HEK293 (cell line): Measurements from ENCODE around the gene SS18L1.
"Not testable (repeated sequence)": the region's sequence is repeated elsewhere in the genome, so short reads cannot be mapped to it uniquely, and the experiment has no call there.

ENCODE experiments used
- CTCF ChIA-PET: fragments of 350-600 bp; formaldehyde crosslinking; extraction: SDS; loops from one replicate; lab custom pipeline; 2021; ENCODE audit warnings: antibody characterized with exemption; lab: Yijun Ruan, JAX
- POLR2A ChIA-PET: fragments of 300-600 bp; formaldehyde crosslinking; extraction: SDS; loops from one replicate; lab custom pipeline; 2020; ENCODE audit warnings: antibody characterized with exemption, inconsistent platforms; lab: Yijun Ruan, JAX
- H3K27ac ChIP-seq: fragments of 200-500 bp; sonication (Bioruptor generic); 2 replicates; pipeline ENCODE4 v1.5.1; 2014; ENCODE audit warnings: low read depth, low read length, control low read depth, inconsistent platforms; ENCODE audit errors: extremely low read depth
- H3K36me3 ChIP-seq, 2 experiments: fragments of 200-500 bp in 1 of 2; sonication (Bioruptor generic) in 1 of 2; 1 replicate in 1 of 2; 2 replicates in 1 of 2; pipeline ENCODE4 v1.5.1; 2014 to 2017; ENCODE audit warnings: inconsistent platforms in 2 of 2, low read length in 2 of 2; ENCODE audit not compliant: control insufficient read depth in 2 of 2, insufficient read depth in 1 of 2
- H3K4me1 ChIP-seq: fragments of 200-500 bp; sonication (Bioruptor generic); 2 replicates; pipeline ENCODE4 v1.5.1; 2014; ENCODE audit warnings: mild to moderate bottlenecking, low read length, inconsistent platforms; ENCODE audit not compliant: control insufficient read depth, insufficient read depth
- H3K4me3 ChIP-seq: 2 replicates; pipeline ENCODE4 v1.5.1; 2011; ENCODE audit warnings: low read depth, mild to moderate bottlenecking, control low read depth, low read length, moderate library complexity
- H3K9me3 ChIP-seq: fragments of 200-500 bp; sonication (Bioruptor generic); 2 replicates; pipeline ENCODE4 v1.5.1; 2014; ENCODE audit warnings: low read depth, low read length, inconsistent platforms; ENCODE audit not compliant: control insufficient read depth, insufficient read depth
- IKZF3 ChIP-seq: fragments of 450-650 bp; IDR thresholded peaks from 2 replicates; pipeline ENCODE4 v1.5.0; 2018; ENCODE audit warnings: missing biosample characterization, mild to moderate bottlenecking, missing genetic modification characterization, moderate library complexity
- MYNN ChIP-seq: fragments of 450-650 bp; formaldehyde crosslinking; IDR thresholded peaks from 2 replicates; pipeline ENCODE4 v1.5.1; 2016; ENCODE audit warnings: missing biosample characterization, missing genetic modification characterization, borderline replicate concordance
- REPIN1 ChIP-seq: fragments of 450-650 bp; formaldehyde crosslinking; IDR thresholded peaks from 2 replicates; pipeline ENCODE4 v1.5.1; 2017; ENCODE audit warnings: missing biosample characterization, missing genetic modification characterization, low read depth
- SCRT1 ChIP-seq: fragments of 450-650 bp; formaldehyde crosslinking; IDR thresholded peaks from 2 replicates; pipeline ENCODE4 v1.5.1; 2016; ENCODE audit warnings: missing biosample characterization, missing genetic modification characterization, borderline replicate concordance
- SCRT2 ChIP-seq: fragments of 450-650 bp; formaldehyde crosslinking; IDR thresholded peaks from 2 replicates; pipeline ENCODE4 v1.5.1; 2016; ENCODE audit warnings: missing biosample characterization, missing genetic modification characterization
- ZFP3 ChIP-seq: fragments of 450-650 bp; formaldehyde crosslinking; IDR thresholded peaks from 2 replicates; pipeline ENCODE4 v1.5.1; 2016; ENCODE audit warnings: low read depth, missing biosample characterization, missing genetic modification characterization
- ZFP69B ChIP-seq: fragments of 450-650 bp; formaldehyde crosslinking; IDR thresholded peaks from 2 replicates; pipeline ENCODE4 v1.5.1; 2016; ENCODE audit warnings: missing biosample characterization, missing genetic modification characterization
- ZNF169 ChIP-seq: fragments of 450-650 bp; formaldehyde crosslinking; IDR thresholded peaks from 2 replicates; pipeline ENCODE4 v1.5.1; 2016; ENCODE audit warnings: missing biosample characterization, missing genetic modification characterization
- ZNF174 ChIP-seq: fragments of 450-650 bp; formaldehyde crosslinking; IDR thresholded peaks from 2 replicates; pipeline ENCODE4 v1.5.0; 2017; ENCODE audit warnings: missing biosample characterization, mild to moderate bottlenecking, missing genetic modification characterization
- ZNF239 ChIP-seq: fragments of 450-650 bp; formaldehyde crosslinking; IDR thresholded peaks from 2 replicates; pipeline ENCODE4 v1.5.1; 2016; ENCODE audit warnings: missing biosample characterization, missing genetic modification characterization
- ZNF335 ChIP-seq: fragments of 450-650 bp; formaldehyde crosslinking; conservative IDR thresholded peaks from 2 replicates; pipeline ENCODE4 v1.5.1; 2016; ENCODE audit warnings: missing biosample characterization, missing genetic modification characterization
- ZNF555 ChIP-seq: fragments of 450-650 bp; formaldehyde crosslinking; conservative IDR thresholded peaks from 2 replicates; pipeline ENCODE4 v1.5.1; 2017; ENCODE audit warnings: missing biosample characterization, mild to moderate bottlenecking, missing genetic modification characterization, inconsistent platforms
- ZNF558 ChIP-seq: fragments of 450-650 bp; formaldehyde crosslinking; IDR thresholded peaks from 2 replicates; pipeline ENCODE4 v1.5.1; 2016; ENCODE audit warnings: missing biosample characterization, missing genetic modification characterization
- ZNF571 ChIP-seq: fragments of 450-650 bp; formaldehyde crosslinking; IDR thresholded peaks from 2 replicates; pipeline ENCODE4 v1.5.0; 2017; ENCODE audit warnings: missing biosample characterization, missing genetic modification characterization
- ZNF707 ChIP-seq: fragments of 450-650 bp; formaldehyde crosslinking; IDR thresholded peaks from 2 replicates; pipeline ENCODE4 v1.5.1; 2016; ENCODE audit warnings: missing biosample characterization, missing genetic modification characterization
- ZNF785 ChIP-seq: fragments of 450-650 bp; formaldehyde crosslinking; IDR thresholded peaks from 2 replicates; pipeline ENCODE4 v1.5.1; 2016; ENCODE audit warnings: missing biosample characterization, missing genetic modification characterization
- ZNF843 ChIP-seq: fragments of 450-650 bp; formaldehyde crosslinking; IDR thresholded peaks from 2 replicates; pipeline ENCODE4 v1.5.1; 2016; ENCODE audit warnings: missing biosample characterization, missing genetic modification characterization
- ZSCAN5A ChIP-seq: fragments of 450-650 bp; formaldehyde crosslinking; IDR thresholded peaks from 2 replicates; pipeline ENCODE4 v1.5.1; 2016; ENCODE audit warnings: missing biosample characterization, missing genetic modification characterization
- TF ChIP-seq, protein P1 (sequence below): fragments of 450-650 bp; IDR thresholded peaks from 2 replicates; pipeline ENCODE4 v1.5.1; 2018; ENCODE audit warnings: missing biosample characterization, mild to moderate bottlenecking, missing genetic modification characterization

Gene SS18L1

GRCh38 chr20:62146019-62146755 is 2.6 kb downstream of the SS18L1 start:
- Histone ChIP-seq H3K36me3 (peaks cover 0 to 20% of the 10 kb centered on the region in 2 experiments; a peak in 2 of 3 replicates), H3K27ac (no peak overlapping the region), H3K4me1 (no peaks in the 10 kb centered on the region), H3K4me3 (no peak overlapping the region), H3K9me3 (no peaks in the 10 kb centered on the region)
- ChIA-PET POLR2A (no interaction called here), CTCF (interaction anchor here (0.6 to 2.3 kb wide), 4 partner anchors 10 to 66 kb away, joined by 3 to 9 read pairs (median 3); no protein-coding TSS in a partner anchor)
- TF ChIP-seq ZNF174 (tag by site-specific recombination) (no peak), ZFP3 (tag by site-specific recombination) (peak; percentile 76)

- Histone ChIP-seq H3K4me3 (no peak overlapping the region), H3K4me1 (no peaks in the 10 kb centered on the region), H3K9me3 (no peaks in the 10 kb centered on the region), H3K36me3 (peaks cover 0 to 15% of the 10 kb centered on the region in 2 experiments; a peak in 1 of 3 replicates), H3K27ac (no peak overlapping the region)
- CTCF ChIA-PET = no interaction called here
- POLR2A ChIA-PET = no interaction called here
- TF ChIP-seq ZNF555 (tag by site-specific recombination) = no peak
- TF ChIP-seq MYNN = no peak
- no peak for TF ChIP-seq ZNF707 (tag by site-specific recombination)
- no peak for TF ChIP-seq ZNF558 (tag by site-specific recombination)
- TF ChIP-seq ZNF843 (tag by site-specific recombination) = no peak
These were observed 3.6 kb downstream of the SS18L1 start for GRCh38 chr20:62147125-62147524.

DNA sequence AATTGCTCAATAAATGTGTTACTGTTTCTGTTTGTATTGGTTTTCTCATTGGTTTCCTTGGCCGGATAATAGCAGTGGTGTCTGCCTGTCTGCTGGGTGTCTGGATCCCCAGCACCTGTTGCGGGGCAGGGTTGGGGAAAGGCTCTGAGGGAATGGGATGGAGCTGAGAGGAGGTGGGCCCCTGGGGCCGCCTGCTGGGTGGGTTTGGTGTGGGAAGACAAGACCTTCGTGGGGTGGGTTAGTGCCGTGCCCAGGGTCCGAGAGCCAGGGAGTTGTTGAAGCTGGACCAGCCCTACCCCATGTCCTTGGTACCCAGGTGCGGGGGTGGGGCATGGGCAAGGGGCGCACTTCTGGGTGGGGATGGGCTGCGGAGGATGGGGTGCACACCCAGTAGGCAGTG is 4.0 kb downstream of the SS18L1 start:
- Histone ChIP-seq H3K9me3 (no peaks in the 10 kb centered on the region), H3K27ac (no peak overlapping the region), H3K4me1 (no peaks in the 10 kb centered on the region), H3K36me3 (peaks cover 0 to 15% of the 10 kb centered on the region in 2 experiments; a peak in 1 of 3 replicates), H3K4me3 (no peak overlapping the region)
- CTCF ChIA-PET = no interaction called here
- POLR2A ChIA-PET = no interaction called here
- no peak for TF ChIP-seq ZNF169
- TF ChIP-seq ZNF555 (tag by site-specific recombination) = no peak
- TF ChIP-seq ZSCAN5A (tag by site-specific recombination) = no peak
- TF ChIP-seq SCRT2 (tag by site-specific recombination) = peak; percentile 76
- TF ChIP-seq ZNF335 (tag by site-specific recombination) = no peak
- TF ChIP-seq ZFP69B (tag by site-specific recombination) = no peak
- TF ChIP-seq REPIN1 (tag by site-specific recombination) = no peak
- TF ChIP-seq, protein P1, sequence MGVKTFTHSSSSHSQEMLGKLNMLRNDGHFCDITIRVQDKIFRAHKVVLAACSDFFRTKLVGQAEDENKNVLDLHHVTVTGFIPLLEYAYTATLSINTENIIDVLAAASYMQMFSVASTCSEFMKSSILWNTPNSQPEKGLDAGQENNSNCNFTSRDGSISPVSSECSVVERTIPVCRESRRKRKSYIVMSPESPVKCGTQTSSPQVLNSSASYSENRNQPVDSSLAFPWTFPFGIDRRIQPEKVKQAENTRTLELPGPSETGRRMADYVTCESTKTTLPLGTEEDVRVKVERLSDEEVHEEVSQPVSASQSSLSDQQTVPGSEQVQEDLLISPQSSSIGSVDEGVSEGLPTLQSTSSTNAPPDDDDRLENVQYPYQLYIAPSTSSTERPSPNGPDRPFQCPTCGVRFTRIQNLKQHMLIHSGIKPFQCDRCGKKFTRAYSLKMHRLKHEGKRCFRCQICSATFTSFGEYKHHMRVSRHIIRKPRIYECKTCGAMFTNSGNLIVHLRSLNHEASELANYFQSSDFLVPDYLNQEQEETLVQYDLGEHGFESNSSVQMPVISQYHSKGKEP (tag by site-specific recombination) = no peak
- no peak for TF ChIP-seq ZNF239 (tag by site-specific recombination)
- peak; percentile 47; the same call in 1 of the 2 replicates for TF ChIP-seq SCRT1 (tag by site-specific recombination)
- no peak for TF ChIP-seq ZNF571 (tag by site-specific recombination)
- TF ChIP-seq IKZF3 (tag by site-specific recombination) = no peak
- TF ChIP-seq ZNF785 (tag by site-specific recombination) = no peak

DNA sequence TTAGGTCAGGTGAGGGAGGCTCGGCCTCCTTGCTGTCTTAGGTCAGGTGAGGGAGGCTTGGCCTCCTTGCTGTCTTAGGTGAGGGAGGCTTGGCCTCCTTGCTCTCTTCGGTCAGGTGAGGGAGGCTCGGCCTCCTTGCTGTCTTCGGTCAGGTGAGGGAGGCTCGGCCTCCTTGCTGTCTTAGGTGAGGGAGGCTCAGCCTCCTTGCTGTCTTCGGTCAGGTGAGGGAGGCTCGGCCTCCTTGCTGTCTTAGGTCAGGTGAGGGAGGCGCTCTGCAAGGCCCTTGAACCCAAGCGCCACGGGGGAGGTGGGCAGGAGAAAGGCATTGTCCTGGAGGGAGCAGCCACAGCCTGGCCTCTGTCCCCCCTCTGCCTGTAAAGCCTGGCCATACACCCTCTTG is 4.8 kb downstream of the SS18L1 start:
- H3K4me3 ChIP-seq, POLR2A ChIA-PET, H3K4me1 ChIP-seq, H3K9me3 ChIP-seq, H3K27ac ChIP-seq: not testable (repeated sequence)
- peaks cover 0 to 15% of the 10 kb centered on the region in 2 experiments; a peak in 1 of 3 replicates for H3K36me3 ChIP-seq
- CTCF ChIA-PET = interaction anchor here (0.6 kb wide), 1 partner anchor 1832 kb away, joined by 3 read pairs; no protein-coding TSS in a partner anchor
